HG03139 (cell line): Measurements from ENCODE around the gene NEB.
"Not testable (repeated sequence)": the region's sequence is repeated elsewhere in the genome, so short reads cannot be mapped to it uniquely, and the experiment has no call there.

Experiments used
- ATAC-seq: cut with Tn5 transposase; IDR thresholded peaks from one replicate; pipeline ENCODE4 v1.9.1; 2021; ENCODE audit not compliant: unreplicated experiment

NEB gene

GRCh38 chr2:151614606-151615306, 119.5 kb downstream of the NEB start:
- no peak for ATAC-seq

- ATAC-seq, result no peak
Measured at GRCh38 chr2:151614159-151614558, 120.1 kb downstream of the NEB start.

GRCh38 chr2:151611351-151611750, 122.9 kb downstream of the NEB start:
- no peak for ATAC-seq

- ATAC-seq, result no peak
Measured at GRCh38 chr2:151610310-151610709, 124.0 kb downstream of the NEB start.

- no peak for ATAC-seq
Measured at GRCh38 chr2:151609705-151610104, 124.6 kb downstream of the NEB start.

GRCh38 chr2:151607459-151608424, 126.5 kb downstream of the NEB start:
- not testable (repeated sequence) for ATAC-seq

GRCh38 chr2:151603530-151603929, 130.7 kb downstream of the NEB start:
- ATAC-seq, result not testable (repeated sequence)

GRCh38 chr2:151602402-151602801, 131.9 kb downstream of the NEB start:
- ATAC-seq, result not testable (repeated sequence)

- ATAC-seq, result not testable (repeated sequence)
Measured at GRCh38 chr2:151601803-151602202, 132.5 kb downstream of the NEB start.

- ATAC-seq, result not testable (repeated sequence)
Measured at GRCh38 chr2:151596903-151597608, 137.2 kb downstream of the NEB start.

- ATAC-seq, result not testable (repeated sequence)
Measured at GRCh38 chr2:151591908-151592255, 142.4 kb downstream of the NEB start.

GRCh38 chr2:151591250-151591907, 142.9 kb downstream of the NEB start:
- ATAC-seq, result not testable (repeated sequence)

- not testable (repeated sequence) for ATAC-seq
Measured at GRCh38 chr2:151581300-151581699, 153.0 kb downstream of the NEB start.

- not testable (repeated sequence) for ATAC-seq
Measured at GRCh38 chr2:151580697-151581096, 153.6 kb downstream of the NEB start.

GRCh38 chr2:151577116-151577515, 157.2 kb downstream of the NEB start:
- no peak for ATAC-seq

GRCh38 chr2:151576080-151576479, 158.2 kb downstream of the NEB start:
- ATAC-seq, result no peak

GRCh38 chr2:151575338-151575737, 158.9 kb downstream of the NEB start:
- no peak for ATAC-seq

GRCh38 chr2:151570191-151570590, 164.1 kb downstream of the NEB start:
- no peak for ATAC-seq

GRCh38 chr2:151569167-151569566, 165.1 kb downstream of the NEB start:
- ATAC-seq, result no peak

- ATAC-seq, result no peak
Measured at GRCh38 chr2:151568501-151568900, 165.8 kb downstream of the NEB start.

GRCh38 chr2:151567006-151567405, 167.3 kb downstream of the NEB start:
- ATAC-seq, result no peak
